Measurements from ENCODE around the gene SLC26A4.

SLC26A4 gene

GRCh38 chr7:107754642-107755041 is 94.0 kb downstream of the SLC26A4 start:
- DNase-seq: no peak

GRCh38 chr7:107758667-107759066 is 98.0 kb downstream of the SLC26A4 start:
- no peak for DNase-seq

- DNase-seq: no peak
Observed at GRCh38 chr7:107767391-107767790, 106.8 kb downstream of the SLC26A4 start.
